HUES64 (cell line): ENCODE measurements around the gene SCYL2. TPM values are rescaled to one million over a fixed set of nuclear protein-coding genes. Genes with fewer than 3 reads are reported as not detected.
"Not testable (repeated sequence)": the region's sequence is repeated elsewhere in the genome, so short reads cannot be mapped to it uniquely, and the experiment has no call there.

Source experiments
- H3K27ac ChIP-seq: 2 replicates; pipeline ENCODE4 v1.7.0; 2013; ENCODE audit warnings: low read depth, low read length, inconsistent platforms
- H3K27me3 ChIP-seq: 2 replicates; pipeline ENCODE4 v1.6.1; 2013; ENCODE audit warnings: mild to moderate bottlenecking, low read length; ENCODE audit not compliant: insufficient read depth
- H3K36me3 ChIP-seq: 2 replicates; pipeline ENCODE4 v1.6.1; 2013; ENCODE audit warnings: mild to moderate bottlenecking, low read length; ENCODE audit not compliant: insufficient read depth
- H3K4me1 ChIP-seq: 2 replicates; pipeline ENCODE4 v1.6.1; 2013; ENCODE audit warnings: mild to moderate bottlenecking, low read length, moderate library complexity; ENCODE audit not compliant: insufficient read depth
- H3K4me3 ChIP-seq: 2 replicates; pipeline ENCODE4 v1.5.1; 2013; ENCODE audit warnings: mild to moderate bottlenecking, low read length, moderate library complexity
- H3K9ac ChIP-seq: 2 replicates; pipeline ENCODE4 v1.6.1; 2013; ENCODE audit warnings: mild to moderate bottlenecking, low read depth, low read length
- H3K9me3 ChIP-seq: 2 replicates; pipeline ENCODE4 v1.6.1; 2013; ENCODE audit warnings: low read depth, low read length; ENCODE audit not compliant: insufficient read depth
- WGBS: fragments of 150-250, 120-280 bp; methylation state at CpG from one replicate; pipeline ENCODE4 v1.1.7; 2013; ENCODE audit warnings: missing lambda C conversion rate; 5-methylcytosine and 5-hydroxymethylcytosine counted together
- polyA plus RNA-seq, 2 experiments: library from polyadenylated mRNA; stranded (reverse); fragments of 50-300 nt; gene quantifications; one replicate each; pipeline ENCODE4 v1.2.3, GENCODE V29; 2013

Gene SCYL2
- polyA plus RNA-seq (2013, experiment 1 of 2): 28.6 TPM
- 29.9 TPM for polyA plus RNA-seq (2013, experiment 2 of 2)

GRCh38 chr12:100266835-100267602, at the start of gene SCYL2, which contains the start of gene DEPDC4:
TSS of gene SCYL2 (plus strand) at chr12:100267177. CDS start at chr12:100282971, 15,794 bp downstream.
TSS of gene DEPDC4 (minus strand) at chr12:100267079. CDS start at chr12:100267076, 3 bp downstream.
- Histone ChIP-seq H3K9ac (peak within 1 kb of the TSS; percentile 90), H3K9me3 (no peaks in the 10 kb centered on the region)
- WGBS: under 1% methylated on average over 58 of the region's 62 CpGs

GRCh38 chr12:100219328-100220109, 47.5 kb upstream of the SCYL2 start:
- H3K4me3 ChIP-seq: no peak overlapping the region
- no peaks in the 10 kb centered on the region for H3K9me3 ChIP-seq
- H3K27ac ChIP-seq: no peak overlapping the region
- no peak overlapping the region for H3K9ac ChIP-seq
- WGBS: 96% methylated on average over 5 of the region's 5 CpGs
- no peaks in the 10 kb centered on the region for H3K27me3 ChIP-seq
- peaks cover 76% of the 10 kb centered on the region for H3K36me3 ChIP-seq
- H3K4me1 ChIP-seq: no peaks in the 10 kb centered on the region

More at GRCh38 chr12:100266835-100267602, at the start of gene SCYL2, which contains the start of gene DEPDC4:
- H3K4me1 ChIP-seq: peaks cover 18% of the 10 kb centered on the region
- no peaks in the 10 kb centered on the region for H3K27me3 ChIP-seq
- H3K36me3 ChIP-seq: 0 out of 2 replicates have a peak, but pooled peaks cover under 1% of the 10 kb centered on the region
- peak within 1 kb of the TSS; percentile 92 for H3K4me3 ChIP-seq
- H3K27ac ChIP-seq: peak within 1 kb of the TSS; percentile 91

GRCh38 chr12:100221523-100221922, 45.5 kb upstream of the SCYL2 start:
- 91% methylated on average over 2 of the region's 3 CpGs for WGBS
- peaks cover 69% of the 10 kb centered on the region for H3K36me3 ChIP-seq

GRCh38 chr12:100222173-100222572, 44.8 kb upstream of the SCYL2 start:
- not testable (repeated sequence) for H3K27ac ChIP-seq, H3K9me3 ChIP-seq, H3K4me3 ChIP-seq, H3K27me3 ChIP-seq, H3K9ac ChIP-seq, H3K4me1 ChIP-seq
- peaks cover 69% of the 10 kb centered on the region for H3K36me3 ChIP-seq
- WGBS: 94% methylated on average over 6 of the region's 6 CpGs

More at GRCh38 chr12:100221523-100221922, 45.5 kb upstream of the SCYL2 start:
- no peak overlapping the region for H3K9ac ChIP-seq
- H3K9me3 ChIP-seq: no peaks in the 10 kb centered on the region
- H3K27me3 ChIP-seq: no peaks in the 10 kb centered on the region
- no peaks in the 10 kb centered on the region for H3K4me1 ChIP-seq
- no peak overlapping the region for H3K27ac ChIP-seq
- no peak overlapping the region for H3K4me3 ChIP-seq

- no peak overlapping the region for H3K27ac ChIP-seq
- H3K27me3 ChIP-seq: no peaks in the 10 kb centered on the region
- no peak overlapping the region for H3K4me3 ChIP-seq
- H3K9me3 ChIP-seq: no peaks in the 10 kb centered on the region
- peaks cover 42% of the 10 kb centered on the region for H3K36me3 ChIP-seq
- no peaks in the 10 kb centered on the region for H3K4me1 ChIP-seq
- no peak overlapping the region for H3K9ac ChIP-seq
These were observed 41.5 kb upstream of the SCYL2 start for GRCh38 chr12:100225491-100225890.

- Histone ChIP-seq H3K9me3 (no peaks in the 10 kb centered on the region), H3K4me1 (no peaks in the 10 kb centered on the region), H3K9ac (no peak overlapping the region), H3K4me3 (no peak overlapping the region), H3K27ac (no peak overlapping the region), H3K36me3 (peaks cover 14% of the 10 kb centered on the region), H3K27me3 (no peaks in the 10 kb centered on the region)
- WGBS: 91% methylated on average over 5 of the region's 5 CpGs
These were observed 37.8 kb upstream of the SCYL2 start for GRCh38 chr12:100229036-100229635.

- Histone ChIP-seq H3K4me1 (no peaks in the 10 kb centered on the region), H3K9ac (no peak overlapping the region), H3K27me3 (no peaks in the 10 kb centered on the region), H3K9me3 (no peaks in the 10 kb centered on the region), H3K27ac (no peak overlapping the region), H3K36me3 (peaks cover 9% of the 10 kb centered on the region), H3K4me3 (no peak overlapping the region)
- WGBS: 93% methylated on average over 2 of the region's 4 CpGs
These were observed 37.1 kb upstream of the SCYL2 start for GRCh38 chr12:100229876-100230275.

GRCh38 chr12:100231873-100232272, 35.1 kb upstream of the SCYL2 start:
- not testable (repeated sequence) for H3K4me3 ChIP-seq, H3K9ac ChIP-seq, H3K36me3 ChIP-seq, H3K27me3 ChIP-seq, H3K27ac ChIP-seq, H3K4me1 ChIP-seq, H3K9me3 ChIP-seq
- WGBS: 89% methylated on average over 3 of the region's 3 CpGs

- no peaks in the 10 kb centered on the region for H3K36me3 ChIP-seq
- H3K9me3 ChIP-seq: no peaks in the 10 kb centered on the region
- H3K4me1 ChIP-seq: no peaks in the 10 kb centered on the region
- no peak overlapping the region for H3K4me3 ChIP-seq
- H3K9ac ChIP-seq: no peak overlapping the region
- no peaks in the 10 kb centered on the region for H3K27me3 ChIP-seq
- 82% methylated on average over 3 of the region's 3 CpGs for WGBS
- H3K27ac ChIP-seq: no peak overlapping the region
These were observed 32.8 kb upstream of the SCYL2 start for GRCh38 chr12:100234166-100234565.

- H3K4me1 ChIP-seq: no peaks in the 10 kb centered on the region
These were observed 32.2 kb upstream of the SCYL2 start for GRCh38 chr12:100234591-100235304.

More at GRCh38 chr12:100234591-100235304, 32.2 kb upstream of the SCYL2 start:
- WGBS: 85% methylated on average over 5 of the region's 7 CpGs
- H3K27me3 ChIP-seq: no peaks in the 10 kb centered on the region
- no peaks in the 10 kb centered on the region for H3K36me3 ChIP-seq
- H3K9ac ChIP-seq: no peak overlapping the region
- H3K4me3 ChIP-seq: no peak overlapping the region
- no peak overlapping the region for H3K27ac ChIP-seq
- H3K9me3 ChIP-seq: no peaks in the 10 kb centered on the region
